ENCODE measurements around the gene LY6G6D.
"Not testable (repeated sequence)": the region's sequence is repeated elsewhere in the genome, so short reads cannot be mapped to it uniquely, and the experiment has no call there.

The LY6G6D gene

GRCh38 chr6:31709157-31709556, 6.0 kb upstream of the LY6G6D start:
- not testable (repeated sequence) for H3K9me3 ChIP-seq (ENCODE audit: control insufficient read depth, insufficient read depth, low read depth, low read length); H3K4me3 ChIP-seq (ENCODE audit: low read depth, low read length); H3K27ac ChIP-seq (ENCODE audit: low read depth, low read length); H3K27me3 ChIP-seq (ENCODE audit: control insufficient read depth, insufficient read depth, low read length); H3K36me3 ChIP-seq (ENCODE audit: control insufficient read depth, insufficient read depth, low read length); H3K9ac ChIP-seq (ENCODE audit: low read length)
- peaks cover 23% of the 10 kb centered on the region for H3K4me1 ChIP-seq (ENCODE audit: control insufficient read depth, insufficient read depth, low read length)

- no peaks in the 10 kb centered on the region for H3K36me3 ChIP-seq (ENCODE audit: control insufficient read depth, insufficient read depth, low read length)
- H3K9ac ChIP-seq (ENCODE audit: low read length) = no peak overlapping the region
- H3K27ac ChIP-seq (ENCODE audit: low read depth, low read length) = no peak overlapping the region
- H3K27me3 ChIP-seq (ENCODE audit: control insufficient read depth, insufficient read depth, low read length) = no peaks in the 10 kb centered on the region
- peaks cover 39% of the 10 kb centered on the region for H3K4me1 ChIP-seq (ENCODE audit: control insufficient read depth, insufficient read depth, low read length)
- H3K4me3 ChIP-seq (ENCODE audit: low read depth, low read length) = no peak overlapping the region
- no peaks in the 10 kb centered on the region for H3K9me3 ChIP-seq (ENCODE audit: control insufficient read depth, insufficient read depth, low read depth, low read length)
Measured at GRCh38 chr6:31710523-31711219, 4.5 kb upstream of the LY6G6D start.

- H3K4me3 ChIP-seq (ENCODE audit: low read depth, low read length) = no peak overlapping the region
Measured at GRCh38 chr6:31711233-31711632, 3.9 kb upstream of the LY6G6D start.

GRCh38 chr6:31712296-31712695, 2.9 kb upstream of the LY6G6D start:
- Histone ChIP-seq H3K4me1 (ENCODE audit: control insufficient read depth, insufficient read depth, low read length) (peaks cover 40% of the 10 kb centered on the region), H3K27me3 (ENCODE audit: control insufficient read depth, insufficient read depth, low read length) (no peaks in the 10 kb centered on the region), H3K4me3 (ENCODE audit: low read depth, low read length) (no peak overlapping the region), H3K36me3 (ENCODE audit: control insufficient read depth, insufficient read depth, low read length) (no peaks in the 10 kb centered on the region), H3K9me3 (ENCODE audit: control insufficient read depth, insufficient read depth, low read depth, low read length) (no peaks in the 10 kb centered on the region), H3K9ac (ENCODE audit: low read length) (no peak overlapping the region), H3K27ac (ENCODE audit: low read depth, low read length) (no peak overlapping the region)

More at GRCh38 chr6:31711233-31711632, 3.9 kb upstream of the LY6G6D start:
- H3K9me3 ChIP-seq (ENCODE audit: control insufficient read depth, insufficient read depth, low read depth, low read length) = no peaks in the 10 kb centered on the region
- no peaks in the 10 kb centered on the region for H3K36me3 ChIP-seq (ENCODE audit: control insufficient read depth, insufficient read depth, low read length)
- no peak overlapping the region for H3K27ac ChIP-seq (ENCODE audit: low read depth, low read length)
- no peak overlapping the region for H3K9ac ChIP-seq (ENCODE audit: low read length)
- H3K27me3 ChIP-seq (ENCODE audit: control insufficient read depth, insufficient read depth, low read length) = no peaks in the 10 kb centered on the region
- H3K4me1 ChIP-seq (ENCODE audit: control insufficient read depth, insufficient read depth, low read length) = peaks cover 39% of the 10 kb centered on the region

GRCh38 chr6:31713465-31713864, 1.7 kb upstream of the LY6G6D start:
- peaks cover 52% of the 10 kb centered on the region for H3K4me1 ChIP-seq (ENCODE audit: control insufficient read depth, insufficient read depth, low read length)
- peak overlapping the region; percentile 27 for H3K9ac ChIP-seq (ENCODE audit: low read length)
- H3K4me3 ChIP-seq (ENCODE audit: low read depth, low read length) = no peak overlapping the region; the same call in 1 of the 2 replicates
- no peaks in the 10 kb centered on the region for H3K27me3 ChIP-seq (ENCODE audit: control insufficient read depth, insufficient read depth, low read length)
- H3K36me3 ChIP-seq (ENCODE audit: control insufficient read depth, insufficient read depth, low read length) = no peaks in the 10 kb centered on the region
- H3K27ac ChIP-seq (ENCODE audit: low read depth, low read length) = peak overlapping the region; percentile 51; the same call in 1 of the 2 replicates
- no peaks in the 10 kb centered on the region for H3K9me3 ChIP-seq (ENCODE audit: control insufficient read depth, insufficient read depth, low read depth, low read length)

DNA sequence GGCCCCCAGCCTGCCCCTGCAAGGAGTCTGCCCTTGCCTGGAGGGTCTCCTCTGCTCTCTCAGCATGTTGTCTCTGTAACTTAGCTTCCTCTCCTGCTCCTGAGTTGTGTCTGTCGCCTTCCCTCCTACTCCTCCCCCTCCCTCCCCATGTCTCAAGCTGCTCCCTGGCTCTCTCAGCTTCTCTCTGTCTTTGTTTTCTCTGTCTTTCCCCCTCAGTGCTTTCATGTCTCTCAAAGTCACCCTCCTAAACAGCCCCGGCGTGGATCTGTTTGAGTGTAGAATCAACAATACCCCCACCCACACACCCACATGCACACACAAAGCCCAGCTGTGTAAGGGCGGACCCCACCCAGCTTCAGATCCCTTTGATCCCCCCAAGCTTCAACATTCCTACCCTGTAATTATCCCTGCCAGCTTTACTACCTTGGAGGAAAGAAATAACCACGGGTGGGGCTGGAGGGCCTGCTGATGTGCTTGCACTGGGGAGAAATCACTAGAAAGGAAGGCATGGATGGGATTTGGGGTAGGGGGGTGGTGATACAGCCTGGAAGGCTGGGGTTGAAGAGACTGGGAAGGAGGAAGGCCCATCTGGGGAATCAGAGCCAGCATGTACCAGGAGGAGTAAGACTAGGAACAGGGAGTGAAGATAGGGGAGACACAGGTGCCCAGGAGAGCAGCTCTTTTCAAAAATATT, 1.0 kb upstream of the LY6G6D start:
- no peak overlapping the region; the same call in 1 of the 2 replicates for H3K4me3 ChIP-seq (ENCODE audit: low read depth, low read length)
- no peaks in the 10 kb centered on the region for H3K36me3 ChIP-seq (ENCODE audit: control insufficient read depth, insufficient read depth, low read length)
- no peaks in the 10 kb centered on the region for H3K9me3 ChIP-seq (ENCODE audit: control insufficient read depth, insufficient read depth, low read depth, low read length)
- H3K27me3 ChIP-seq (ENCODE audit: control insufficient read depth, insufficient read depth, low read length) = no peaks in the 10 kb centered on the region
- H3K9ac ChIP-seq (ENCODE audit: low read length) = peak overlapping the region; percentile 27
- H3K27ac ChIP-seq (ENCODE audit: low read depth, low read length) = peak overlapping the region; percentile 51; the same call in 1 of the 2 replicates
- H3K4me1 ChIP-seq (ENCODE audit: control insufficient read depth, insufficient read depth, low read length) = peaks cover 59% of the 10 kb centered on the region

DNA sequence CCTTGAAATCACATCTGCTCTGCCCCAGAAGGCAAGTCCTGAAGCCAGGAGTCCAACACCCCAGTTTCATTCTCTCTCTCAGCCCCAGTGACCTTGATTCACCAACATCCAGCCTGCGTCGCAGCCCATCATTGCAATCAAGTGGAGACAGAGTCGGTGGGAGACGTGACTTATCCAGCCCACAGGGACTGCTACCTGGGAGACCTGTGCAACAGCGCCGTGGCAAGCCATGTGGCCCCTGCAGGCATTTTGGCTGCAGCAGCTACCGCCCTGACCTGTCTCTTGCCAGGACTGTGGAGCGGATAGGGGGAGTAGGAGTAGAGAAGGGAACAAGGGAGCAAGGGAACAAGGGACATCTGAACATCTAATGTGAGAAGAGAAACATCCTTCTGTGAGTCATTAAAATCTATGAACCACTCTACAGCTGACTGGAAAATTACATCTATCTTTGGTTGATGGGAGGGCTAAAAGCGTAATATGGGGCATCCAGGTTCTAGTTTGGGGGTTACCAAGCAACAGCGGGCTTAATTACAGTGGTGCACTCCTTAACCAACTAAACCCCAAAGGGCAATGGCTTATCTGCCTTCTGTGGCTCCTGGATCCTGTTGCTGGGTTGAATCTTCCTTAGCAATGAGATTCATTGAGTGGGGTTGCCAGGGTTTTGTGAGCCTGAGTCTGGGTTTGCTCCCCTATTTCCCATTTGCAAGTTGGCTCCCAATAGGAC, 2.5 kb downstream of the LY6G6D start:
- Histone ChIP-seq H3K4me3 (ENCODE audit: low read depth, low read length) (no peak overlapping the region), H3K27me3 (ENCODE audit: control insufficient read depth, insufficient read depth, low read length) (no peaks in the 10 kb centered on the region), H3K4me1 (ENCODE audit: control insufficient read depth, insufficient read depth, low read length) (peaks cover 47% of the 10 kb centered on the region), H3K9ac (ENCODE audit: low read length) (no peak overlapping the region), H3K9me3 (ENCODE audit: control insufficient read depth, insufficient read depth, low read depth, low read length) (no peaks in the 10 kb centered on the region), H3K27ac (ENCODE audit: low read depth, low read length) (no peak overlapping the region), H3K36me3 (ENCODE audit: control insufficient read depth, insufficient read depth, low read length) (no peaks in the 10 kb centered on the region)

DNA sequence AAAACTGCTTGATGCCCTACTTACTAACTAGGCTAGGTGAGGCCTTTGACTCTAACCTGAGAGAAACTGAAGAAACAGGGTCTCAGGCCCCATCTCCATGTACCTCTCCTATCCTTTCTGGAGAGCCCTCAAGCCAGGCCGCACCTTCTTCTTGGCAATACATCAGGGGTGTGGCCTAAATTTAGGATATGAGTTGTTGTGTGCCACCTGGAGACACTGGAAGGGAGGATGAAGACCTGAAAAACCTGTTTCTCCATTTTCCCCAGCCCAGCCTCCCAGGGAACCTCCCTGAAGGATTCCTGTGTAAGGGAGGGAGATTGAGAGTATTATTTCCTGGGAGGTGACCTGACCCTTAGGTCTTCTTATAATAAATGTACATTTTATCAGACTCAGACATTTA, 3.1 kb downstream of the LY6G6D start:
- Histone ChIP-seq H3K9ac (ENCODE audit: low read length) (no peak overlapping the region), H3K27me3 (ENCODE audit: control insufficient read depth, insufficient read depth, low read length) (no peaks in the 10 kb centered on the region), H3K36me3 (ENCODE audit: control insufficient read depth, insufficient read depth, low read length) (no peaks in the 10 kb centered on the region), H3K9me3 (ENCODE audit: control insufficient read depth, insufficient read depth, low read depth, low read length) (no peaks in the 10 kb centered on the region), H3K27ac (ENCODE audit: low read depth, low read length) (no peak overlapping the region), H3K4me3 (ENCODE audit: low read depth, low read length) (no peak overlapping the region), H3K4me1 (ENCODE audit: control insufficient read depth, insufficient read depth, low read length) (peaks cover 45% of the 10 kb centered on the region)

GRCh38 chr6:31719001-31719400, 3.9 kb downstream of the LY6G6D start:
- Histone ChIP-seq H3K27ac (ENCODE audit: low read depth, low read length) (no peak overlapping the region), H3K9ac (ENCODE audit: low read length) (no peak overlapping the region)

DNA sequence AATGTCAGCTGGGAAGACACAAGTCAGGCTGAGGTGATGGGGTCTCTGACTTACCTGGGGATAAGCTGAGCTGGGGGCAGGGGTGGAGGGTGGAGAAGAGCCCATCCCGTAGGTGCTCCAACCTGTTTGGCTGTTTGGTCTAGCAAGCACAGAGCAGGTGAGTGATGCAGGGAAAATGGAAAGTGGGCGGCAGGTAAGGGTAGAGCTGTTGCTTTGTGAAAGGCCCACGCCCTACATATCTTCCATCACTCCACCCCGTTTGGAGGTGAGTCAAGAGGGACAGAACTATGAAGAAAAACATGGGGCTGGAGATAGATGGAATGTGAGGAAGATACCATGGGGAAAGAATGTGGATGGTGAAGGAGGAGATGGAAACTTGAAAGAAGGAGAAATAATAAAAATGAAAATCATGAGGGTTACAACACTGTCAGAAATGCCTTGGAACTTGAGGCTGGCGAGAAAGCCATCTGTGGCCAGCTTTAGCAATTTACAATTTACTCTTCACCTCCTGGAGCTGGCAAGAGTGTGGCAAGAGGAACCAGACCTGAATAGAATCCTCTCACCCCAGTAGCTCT, 5.1 kb downstream of the LY6G6D start:
- Histone ChIP-seq H3K27ac (ENCODE audit: low read depth, low read length) (no peak overlapping the region), H3K36me3 (ENCODE audit: control insufficient read depth, insufficient read depth, low read length) (0 out of 2 replicates have a peak, but pooled peaks cover 2% of the 10 kb centered on the region), H3K9me3 (ENCODE audit: control insufficient read depth, insufficient read depth, low read depth, low read length) (no peaks in the 10 kb centered on the region), H3K4me3 (ENCODE audit: low read depth, low read length) (no peak overlapping the region), H3K9ac (ENCODE audit: low read length) (no peak overlapping the region), H3K27me3 (ENCODE audit: control insufficient read depth, insufficient read depth, low read length) (no peaks in the 10 kb centered on the region), H3K4me1 (ENCODE audit: control insufficient read depth, insufficient read depth, low read length) (peaks cover 27% of the 10 kb centered on the region)

More at GRCh38 chr6:31719001-31719400, 3.9 kb downstream of the LY6G6D start:
- Histone ChIP-seq H3K4me3 (ENCODE audit: low read depth, low read length) (no peak overlapping the region), H3K36me3 (ENCODE audit: control insufficient read depth, insufficient read depth, low read length) (no peaks in the 10 kb centered on the region), H3K9me3 (ENCODE audit: control insufficient read depth, insufficient read depth, low read depth, low read length) (no peaks in the 10 kb centered on the region), H3K27me3 (ENCODE audit: control insufficient read depth, insufficient read depth, low read length) (no peaks in the 10 kb centered on the region), H3K4me1 (ENCODE audit: control insufficient read depth, insufficient read depth, low read length) (peaks cover 39% of the 10 kb centered on the region)

Data from HUES6 (cell line).